Measurements from ENCODE around the gene TMEM238. TPM values are rescaled to one million over a fixed set of nuclear protein-coding genes. Genes with fewer than 3 reads are reported as not detected.
A peak's percentile ranks its signal among the peaks of the same experiment; 100 is the strongest.

The TMEM238 gene
- total and polyA plus RNA-seq, 9 of the 15 experiments (the other 6 are each of a cell fraction or from before 2014, with no cell fraction given) = 0.18 to 5.1 (median 1.3) TPM; not detected in 4

DNA sequence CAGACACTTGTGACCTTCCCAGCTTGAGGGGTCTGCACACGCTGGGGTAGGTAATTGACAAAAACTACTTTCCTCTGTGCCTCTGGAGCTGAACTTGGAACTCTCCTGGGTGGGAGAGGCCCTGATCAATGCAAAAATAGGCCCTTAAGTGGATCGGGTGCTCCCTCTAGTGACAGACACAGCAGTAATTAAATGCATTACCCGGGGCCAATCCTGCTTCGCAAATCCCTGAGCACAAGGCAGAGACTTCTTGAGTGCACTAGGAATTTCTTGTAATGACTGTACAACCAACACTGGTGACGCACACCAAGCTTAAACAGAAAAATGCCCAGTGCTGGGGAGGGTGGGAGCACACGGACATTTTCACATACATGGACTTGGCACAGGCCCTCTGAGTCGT, 34.1 kb upstream of the TMEM238 start (continued):
- TF ChIP-seq JUND (IDR thresholded peaks at IDR 0.05; ENCODE audit: borderline replicate concordance, low read depth, low read length) = 0 out of 2 replicates have a peak, but pooled peaks have one; percentile 13
- no peak; the same call in 2 of the 3 replicates for TF ChIP-seq JUND (tag; IDR thresholded peaks at IDR 0.05; ENCODE audit: borderline replicate concordance, low read depth, low read length)
- TF ChIP-seq LCOR (CRISPR knock-in tag; IDR thresholded peaks at IDR 0.05) = 0 out of 2 replicates have a peak, but pooled peaks have one; percentile 36
- TF ChIP-seq MBD2 (IDR thresholded peaks at IDR 0.05; ENCODE audit: borderline replicate concordance, low read depth) = 0 out of 2 replicates have a peak, but pooled peaks have one; percentile 19
- TF ChIP-seq NONO (IDR thresholded peaks at IDR 0.05; ENCODE audit: low read depth in 2 of 2, low read length in 1 of 2) = no peak
- no peak for TF ChIP-seq ELK3 (CRISPR knock-in tag; IDR thresholded peaks at IDR 0.05)
- TF ChIP-seq STAG1 (CRISPR knock-in tag; IDR thresholded peaks at IDR 0.05; ENCODE audit: borderline replicate concordance) = peak; percentile 77; the same call in 1 of the 2 replicates
- no peak for TF ChIP-seq EWSR1 (IDR thresholded peaks at IDR 0.05; ENCODE audit: borderline replicate concordance, low read depth, partially characterized antibody)
- TF ChIP-seq, protein P1, sequence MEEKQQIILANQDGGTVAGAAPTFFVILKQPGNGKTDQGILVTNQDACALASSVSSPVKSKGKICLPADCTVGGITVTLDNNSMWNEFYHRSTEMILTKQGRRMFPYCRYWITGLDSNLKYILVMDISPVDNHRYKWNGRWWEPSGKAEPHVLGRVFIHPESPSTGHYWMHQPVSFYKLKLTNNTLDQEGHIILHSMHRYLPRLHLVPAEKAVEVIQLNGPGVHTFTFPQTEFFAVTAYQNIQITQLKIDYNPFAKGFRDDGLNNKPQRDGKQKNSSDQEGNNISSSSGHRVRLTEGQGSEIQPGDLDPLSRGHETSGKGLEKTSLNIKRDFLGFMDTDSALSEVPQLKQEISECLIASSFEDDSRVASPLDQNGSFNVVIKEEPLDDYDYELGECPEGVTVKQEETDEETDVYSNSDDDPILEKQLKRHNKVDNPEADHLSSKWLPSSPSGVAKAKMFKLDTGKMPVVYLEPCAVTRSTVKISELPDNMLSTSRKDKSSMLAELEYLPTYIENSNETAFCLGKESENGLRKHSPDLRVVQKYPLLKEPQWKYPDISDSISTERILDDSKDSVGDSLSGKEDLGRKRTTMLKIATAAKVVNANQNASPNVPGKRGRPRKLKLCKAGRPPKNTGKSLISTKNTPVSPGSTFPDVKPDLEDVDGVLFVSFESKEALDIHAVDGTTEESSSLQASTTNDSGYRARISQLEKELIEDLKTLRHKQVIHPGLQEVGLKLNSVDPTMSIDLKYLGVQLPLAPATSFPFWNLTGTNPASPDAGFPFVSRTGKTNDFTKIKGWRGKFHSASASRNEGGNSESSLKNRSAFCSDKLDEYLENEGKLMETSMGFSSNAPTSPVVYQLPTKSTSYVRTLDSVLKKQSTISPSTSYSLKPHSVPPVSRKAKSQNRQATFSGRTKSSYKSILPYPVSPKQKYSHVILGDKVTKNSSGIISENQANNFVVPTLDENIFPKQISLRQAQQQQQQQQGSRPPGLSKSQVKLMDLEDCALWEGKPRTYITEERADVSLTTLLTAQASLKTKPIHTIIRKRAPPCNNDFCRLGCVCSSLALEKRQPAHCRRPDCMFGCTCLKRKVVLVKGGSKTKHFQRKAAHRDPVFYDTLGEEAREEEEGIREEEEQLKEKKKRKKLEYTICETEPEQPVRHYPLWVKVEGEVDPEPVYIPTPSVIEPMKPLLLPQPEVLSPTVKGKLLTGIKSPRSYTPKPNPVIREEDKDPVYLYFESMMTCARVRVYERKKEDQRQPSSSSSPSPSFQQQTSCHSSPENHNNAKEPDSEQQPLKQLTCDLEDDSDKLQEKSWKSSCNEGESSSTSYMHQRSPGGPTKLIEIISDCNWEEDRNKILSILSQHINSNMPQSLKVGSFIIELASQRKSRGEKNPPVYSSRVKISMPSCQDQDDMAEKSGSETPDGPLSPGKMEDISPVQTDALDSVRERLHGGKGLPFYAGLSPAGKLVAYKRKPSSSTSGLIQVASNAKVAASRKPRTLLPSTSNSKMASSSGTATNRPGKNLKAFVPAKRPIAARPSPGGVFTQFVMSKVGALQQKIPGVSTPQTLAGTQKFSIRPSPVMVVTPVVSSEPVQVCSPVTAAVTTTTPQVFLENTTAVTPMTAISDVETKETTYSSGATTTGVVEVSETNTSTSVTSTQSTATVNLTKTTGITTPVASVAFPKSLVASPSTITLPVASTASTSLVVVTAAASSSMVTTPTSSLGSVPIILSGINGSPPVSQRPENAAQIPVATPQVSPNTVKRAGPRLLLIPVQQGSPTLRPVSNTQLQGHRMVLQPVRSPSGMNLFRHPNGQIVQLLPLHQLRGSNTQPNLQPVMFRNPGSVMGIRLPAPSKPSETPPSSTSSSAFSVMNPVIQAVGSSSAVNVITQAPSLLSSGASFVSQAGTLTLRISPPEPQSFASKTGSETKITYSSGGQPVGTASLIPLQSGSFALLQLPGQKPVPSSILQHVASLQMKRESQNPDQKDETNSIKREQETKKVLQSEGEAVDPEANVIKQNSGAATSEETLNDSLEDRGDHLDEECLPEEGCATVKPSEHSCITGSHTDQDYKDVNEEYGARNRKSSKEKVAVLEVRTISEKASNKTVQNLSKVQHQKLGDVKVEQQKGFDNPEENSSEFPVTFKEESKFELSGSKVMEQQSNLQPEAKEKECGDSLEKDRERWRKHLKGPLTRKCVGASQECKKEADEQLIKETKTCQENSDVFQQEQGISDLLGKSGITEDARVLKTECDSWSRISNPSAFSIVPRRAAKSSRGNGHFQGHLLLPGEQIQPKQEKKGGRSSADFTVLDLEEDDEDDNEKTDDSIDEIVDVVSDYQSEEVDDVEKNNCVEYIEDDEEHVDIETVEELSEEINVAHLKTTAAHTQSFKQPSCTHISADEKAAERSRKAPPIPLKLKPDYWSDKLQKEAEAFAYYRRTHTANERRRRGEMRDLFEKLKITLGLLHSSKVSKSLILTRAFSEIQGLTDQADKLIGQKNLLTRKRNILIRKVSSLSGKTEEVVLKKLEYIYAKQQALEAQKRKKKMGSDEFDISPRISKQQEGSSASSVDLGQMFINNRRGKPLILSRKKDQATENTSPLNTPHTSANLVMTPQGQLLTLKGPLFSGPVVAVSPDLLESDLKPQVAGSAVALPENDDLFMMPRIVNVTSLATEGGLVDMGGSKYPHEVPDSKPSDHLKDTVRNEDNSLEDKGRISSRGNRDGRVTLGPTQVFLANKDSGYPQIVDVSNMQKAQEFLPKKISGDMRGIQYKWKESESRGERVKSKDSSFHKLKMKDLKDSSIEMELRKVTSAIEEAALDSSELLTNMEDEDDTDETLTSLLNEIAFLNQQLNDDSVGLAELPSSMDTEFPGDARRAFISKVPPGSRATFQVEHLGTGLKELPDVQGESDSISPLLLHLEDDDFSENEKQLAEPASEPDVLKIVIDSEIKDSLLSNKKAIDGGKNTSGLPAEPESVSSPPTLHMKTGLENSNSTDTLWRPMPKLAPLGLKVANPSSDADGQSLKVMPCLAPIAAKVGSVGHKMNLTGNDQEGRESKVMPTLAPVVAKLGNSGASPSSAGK (IDR thresholded peaks at IDR 0.05) = peak; percentile 67
- peak; percentile 39; the same call in 1 of the 2 replicates for TF ChIP-seq KLF16 (IDR thresholded peaks at IDR 0.05)
- no peak for TF ChIP-seq E2F1 (CRISPR knock-in tag; IDR thresholded peaks at IDR 0.05)
- TF ChIP-seq PTBP1 (IDR thresholded peaks at IDR 0.05; ENCODE audit: low read depth, low read length) = no peak
- peak; percentile 88 for TF ChIP-seq L3MBTL2 (IDR thresholded peaks at IDR 0.05)
- TF ChIP-seq CREB1 (IDR thresholded peaks at IDR 0.05) = no peak
- no peak for TF ChIP-seq CREB1 (CRISPR knock-in tag; IDR thresholded peaks at IDR 0.05)
- no peak for TF ChIP-seq SP1 (CRISPR knock-in tag; IDR thresholded peaks at IDR 0.05)

All from K562 (cell line).